ENCODE results near the gene IL1RAPL2.

The IL1RAPL2 gene

GRCh38 chrX:105050921-105051320, 484.9 kb downstream of the IL1RAPL2 start:
- no peak for FAIRE-seq
- TF ChIP-seq CTCF (IDR thresholded peaks at IDR 0.05; ENCODE audit: insufficient read depth, missing control alignments): no peak
- DNase-seq (ENCODE audit: insufficient read length, low spot score): no peak

GRCh38 chrX:105051364-105051763, 485.4 kb downstream of the IL1RAPL2 start:
- DNase-seq (ENCODE audit: insufficient read length, low spot score) (no peak), FAIRE-seq (no peak)
- TF ChIP-seq CTCF (IDR thresholded peaks at IDR 0.05; ENCODE audit: insufficient read depth, missing control alignments): no peak

GRCh38 chrX:105052926-105053325, 486.9 kb downstream of the IL1RAPL2 start:
- DNase-seq (ENCODE audit: insufficient read length, low spot score) (no peak), FAIRE-seq (no peak)
- TF ChIP-seq CTCF (IDR thresholded peaks at IDR 0.05; ENCODE audit: insufficient read depth, missing control alignments): no peak

GRCh38 chrX:105063743-105064142, 497.7 kb downstream of the IL1RAPL2 start:
- TF ChIP-seq CTCF (IDR thresholded peaks at IDR 0.05; ENCODE audit: insufficient read depth, missing control alignments): no peak
- FAIRE-seq (no peak), DNase-seq (ENCODE audit: insufficient read length, low spot score) (no peak)

- DNase-seq (ENCODE audit: insufficient read length, low spot score) (no peak), FAIRE-seq (no peak)
- no peak for TF ChIP-seq CTCF (IDR thresholded peaks at IDR 0.05; ENCODE audit: insufficient read depth, missing control alignments)
These were observed 532.2 kb downstream of the IL1RAPL2 start for GRCh38 chrX:105098201-105098600.

- no peak for TF ChIP-seq CTCF (IDR thresholded peaks at IDR 0.05; ENCODE audit: insufficient read depth, missing control alignments)
- FAIRE-seq (no peak), DNase-seq (ENCODE audit: insufficient read length, low spot score) (no peak)
These were observed 532.8 kb downstream of the IL1RAPL2 start for GRCh38 chrX:105098812-105099211.

GRCh38 chrX:105101378-105101777, 535.4 kb downstream of the IL1RAPL2 start:
- TF ChIP-seq CTCF (IDR thresholded peaks at IDR 0.05; ENCODE audit: insufficient read depth, missing control alignments): no peak
- FAIRE-seq (no peak), DNase-seq (ENCODE audit: insufficient read length, low spot score) (no peak)
